DMS114 treated with DMSO at 0.1 percent for 48 hours (cell line): Measurements from ENCODE around the gene ITPKB.
"Not testable (repeated sequence)": the region's sequence is repeated elsewhere in the genome, so short reads cannot be mapped to it uniquely, and the experiment has no call there.

Experiments used
- DNase-seq: peaks from one replicate; lab custom pipeline; 2025; ENCODE audit not compliant: unreplicated experiment; lab: John Stamatoyannopoulos, UW

The ITPKB gene

GRCh38 chr1:226738995-226739695, at the start of gene ITPKB:
Gene ITPKB, minus strand, starts transcription at chr1:226739282. Its CDS starts 1,824 bp downstream, at chr1:226737458.
- DNase-seq, result no peak

- no peak for DNase-seq
These were observed 48.6 kb upstream of the ITPKB start for GRCh38 chr1:226787638-226788037.

GRCh38 chr1:226787071-226787470, 48.0 kb upstream of the ITPKB start:
- DNase-seq, result no peak

- DNase-seq, result no peak
These were observed 47.5 kb upstream of the ITPKB start for GRCh38 chr1:226786550-226786949.

- no peak for DNase-seq
These were observed 46.7 kb upstream of the ITPKB start for GRCh38 chr1:226785805-226786204.

GRCh38 chr1:226784081-226785049, 45.3 kb upstream of the ITPKB start:
- no peak for DNase-seq

- no peak for DNase-seq
These were observed 43.9 kb upstream of the ITPKB start for GRCh38 chr1:226782845-226783601.

- DNase-seq, result no peak
These were observed 43.0 kb upstream of the ITPKB start for GRCh38 chr1:226781937-226782609.

- no peak for DNase-seq
These were observed 40.5 kb upstream of the ITPKB start for GRCh38 chr1:226779561-226779960.

GRCh38 chr1:226778657-226779058, 39.6 kb upstream of the ITPKB start:
- no peak for DNase-seq

GRCh38 chr1:226776975-226777374, 37.9 kb upstream of the ITPKB start:
- DNase-seq, result no peak

- no peak for DNase-seq
These were observed 37.0 kb upstream of the ITPKB start for GRCh38 chr1:226776066-226776465.

- no peak for DNase-seq
These were observed 33.5 kb upstream of the ITPKB start for GRCh38 chr1:226772446-226773139.

- not testable (repeated sequence) for DNase-seq
These were observed 28.1 kb upstream of the ITPKB start for GRCh38 chr1:226767170-226767569.

GRCh38 chr1:226766565-226766964, 27.5 kb upstream of the ITPKB start:
- no peak for DNase-seq

- DNase-seq, result no peak
These were observed 25.5 kb upstream of the ITPKB start for GRCh38 chr1:226764533-226764932.

- no peak for DNase-seq
These were observed 24.8 kb upstream of the ITPKB start for GRCh38 chr1:226763905-226764264.

- no peak for DNase-seq
These were observed 24.2 kb upstream of the ITPKB start for GRCh38 chr1:226762988-226763904.

- no peak for DNase-seq
These were observed 23.0 kb upstream of the ITPKB start for GRCh38 chr1:226762055-226762454.
